ENCODE data around the gene NLK.

DNA sequence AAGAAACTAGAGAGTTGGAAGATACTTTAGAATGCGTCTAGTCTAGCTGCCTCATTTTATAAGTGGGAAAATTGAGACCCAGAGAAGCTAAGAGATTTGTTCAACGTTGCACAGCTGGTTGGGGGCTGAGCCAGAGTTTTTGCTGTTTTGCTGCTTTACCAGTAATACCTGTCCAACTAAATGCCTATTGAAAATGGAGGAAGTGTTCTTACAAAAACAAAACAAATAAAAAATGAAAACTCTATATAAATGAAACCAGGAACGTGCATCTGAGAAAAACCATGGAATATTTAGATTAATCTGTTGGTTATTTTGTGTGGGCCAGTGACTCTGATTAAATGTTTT is 13.8 kb downstream of the NLK start:
- TF ChIP-seq CTCF (IDR thresholded peaks at IDR 0.05): no peak
- TF ChIP-seq EP300 (IDR thresholded peaks at IDR 0.05): no peak
- TF ChIP-seq POLR2AphosphoS5 (IDR thresholded peaks at IDR 0.05): no peak

Measured in upper lobe of left lung (tissue), 4 donors.